Suppressor macrophage treated with lipopolysaccharide for 4 hours (primary cell): ENCODE measurements around the gene FHIT.

ENCODE experiments used
- DNase-seq: peaks from one replicate; pipeline ENCODE4 v3.0.0-alpha.2; 2020

The FHIT gene

GRCh38 chr3:60188803-60189202, 1062.4 kb downstream of the FHIT start:
- DNase-seq, result no peak

- DNase-seq, result no peak
These were observed 1063.9 kb downstream of the FHIT start for GRCh38 chr3:60187343-60187742.

GRCh38 chr3:60186359-60186758, 1064.9 kb downstream of the FHIT start:
- DNase-seq, result no peak

GRCh38 chr3:60185161-60185560, 1066.1 kb downstream of the FHIT start:
- no peak for DNase-seq

GRCh38 chr3:60182697-60183096, 1068.6 kb downstream of the FHIT start:
- DNase-seq, result no peak

- DNase-seq, result no peak
These were observed 1072.2 kb downstream of the FHIT start for GRCh38 chr3:60178931-60179653.

- DNase-seq, result no peak
These were observed 1073.5 kb downstream of the FHIT start for GRCh38 chr3:60177726-60178125.

- no peak for DNase-seq
These were observed 1074.6 kb downstream of the FHIT start for GRCh38 chr3:60176614-60177013.

GRCh38 chr3:60175680-60176079, 1075.6 kb downstream of the FHIT start:
- DNase-seq, result no peak

GRCh38 chr3:60169755-60170154, 1081.5 kb downstream of the FHIT start:
- no peak for DNase-seq

GRCh38 chr3:60167186-60167585, 1084.1 kb downstream of the FHIT start:
- no peak for DNase-seq

- no peak for DNase-seq
These were observed 1090.2 kb downstream of the FHIT start for GRCh38 chr3:60160822-60161748.

GRCh38 chr3:60160111-60160821, 1091.0 kb downstream of the FHIT start:
- DNase-seq, result no peak

- no peak for DNase-seq
These were observed 1093.2 kb downstream of the FHIT start for GRCh38 chr3:60158035-60158434.

GRCh38 chr3:60154011-60154410, 1097.2 kb downstream of the FHIT start:
- no peak for DNase-seq

- DNase-seq, result no peak
These were observed 1097.8 kb downstream of the FHIT start for GRCh38 chr3:60153221-60153999.

GRCh38 chr3:60149501-60149900, 1101.8 kb downstream of the FHIT start:
- DNase-seq, result no peak

- DNase-seq, result no peak
These were observed 1103.9 kb downstream of the FHIT start for GRCh38 chr3:60147249-60147950.

GRCh38 chr3:60146121-60146520, 1105.1 kb downstream of the FHIT start:
- no peak for DNase-seq

GRCh38 chr3:60144071-60144470, 1107.2 kb downstream of the FHIT start:
- DNase-seq, result no peak

GRCh38 chr3:60142009-60142408, 1109.2 kb downstream of the FHIT start:
- no peak for DNase-seq

- no peak for DNase-seq
These were observed 1111.1 kb downstream of the FHIT start for GRCh38 chr3:60140160-60140559.
